ENCODE data around the gene RNLS. TPM values are rescaled to one million over a fixed set of nuclear protein-coding genes. Genes with fewer than 3 reads are reported as not detected.

Gene RNLS
- total RNA-seq, 1 donor from 2014 or later = 24.7 TPM

GRCh38 chr10:88522715-88523114 lies 60.4 kb downstream of the RNLS start:
- DNase-seq (ENCODE audit: low read depth) = no peak
- Histone ChIP-seq H3K36me3 (ENCODE audit: control insufficient read depth, insufficient read depth, low read length) (no peaks in the 10 kb centered on the region), H3K27me3 (ENCODE audit: control insufficient read depth, insufficient read depth, low read length) (no peaks in the 10 kb centered on the region), H3K4me3 (ENCODE audit: low read depth, low read length) (no peak overlapping the region)
- no peak for TF ChIP-seq CTCF (IDR thresholded peaks at IDR 0.05; ENCODE audit: insufficient read depth, low read length, poor library complexity, severe bottlenecking)

- no peak overlapping the region for H3K4me3 ChIP-seq (ENCODE audit: low read depth, low read length)
- no peak for DNase-seq (ENCODE audit: low read depth)
- no peaks in the 10 kb centered on the region for H3K27me3 ChIP-seq (ENCODE audit: control insufficient read depth, insufficient read depth, low read length)
- no peak for TF ChIP-seq CTCF (IDR thresholded peaks at IDR 0.05; ENCODE audit: insufficient read depth, low read length, poor library complexity, severe bottlenecking)
- H3K36me3 ChIP-seq (ENCODE audit: control insufficient read depth, insufficient read depth, low read length) = no peaks in the 10 kb centered on the region
Measured at GRCh38 chr10:88521791-88522190, 61.3 kb downstream of the RNLS start.

GRCh38 chr10:88515235-88515634 lies 67.9 kb downstream of the RNLS start:
- Histone ChIP-seq H3K36me3 (ENCODE audit: control insufficient read depth, insufficient read depth, low read length) (no peaks in the 10 kb centered on the region), H3K4me3 (ENCODE audit: low read depth, low read length) (no peak overlapping the region), H3K27me3 (ENCODE audit: control insufficient read depth, insufficient read depth, low read length) (no peaks in the 10 kb centered on the region)
- no peak for TF ChIP-seq CTCF (IDR thresholded peaks at IDR 0.05; ENCODE audit: insufficient read depth, low read length, poor library complexity, severe bottlenecking)
- no peak for DNase-seq (ENCODE audit: low read depth)

GRCh38 chr10:88512599-88512998 lies 70.5 kb downstream of the RNLS start:
- DNase-seq (ENCODE audit: low read depth) = no peak
- Histone ChIP-seq H3K36me3 (ENCODE audit: control insufficient read depth, insufficient read depth, low read length) (no peaks in the 10 kb centered on the region), H3K4me3 (ENCODE audit: low read depth, low read length) (no peak overlapping the region)

GRCh38 chr10:88508796-88509195 lies 74.3 kb downstream of the RNLS start:
- no peak for DNase-seq (ENCODE audit: low read depth)
- H3K27me3 ChIP-seq (ENCODE audit: control insufficient read depth, insufficient read depth, low read length) = no peaks in the 10 kb centered on the region

More at GRCh38 chr10:88512599-88512998, 70.5 kb downstream of the RNLS start:
- no peaks in the 10 kb centered on the region for H3K27me3 ChIP-seq (ENCODE audit: control insufficient read depth, insufficient read depth, low read length)
- TF ChIP-seq CTCF (IDR thresholded peaks at IDR 0.05; ENCODE audit: insufficient read depth, low read length, poor library complexity, severe bottlenecking) = no peak

More at GRCh38 chr10:88508796-88509195, 74.3 kb downstream of the RNLS start:
- H3K36me3 ChIP-seq (ENCODE audit: control insufficient read depth, insufficient read depth, low read length) = no peaks in the 10 kb centered on the region
- no peak overlapping the region for H3K4me3 ChIP-seq (ENCODE audit: low read depth, low read length)
- no peak for TF ChIP-seq CTCF (IDR thresholded peaks at IDR 0.05; ENCODE audit: insufficient read depth, low read length, poor library complexity, severe bottlenecking)
